ENCODE results near the gene SOD2.
"Not testable (repeated sequence)": the region's sequence is repeated elsewhere in the genome, so short reads cannot be mapped to it uniquely, and the experiment has no call there.

DNA sequence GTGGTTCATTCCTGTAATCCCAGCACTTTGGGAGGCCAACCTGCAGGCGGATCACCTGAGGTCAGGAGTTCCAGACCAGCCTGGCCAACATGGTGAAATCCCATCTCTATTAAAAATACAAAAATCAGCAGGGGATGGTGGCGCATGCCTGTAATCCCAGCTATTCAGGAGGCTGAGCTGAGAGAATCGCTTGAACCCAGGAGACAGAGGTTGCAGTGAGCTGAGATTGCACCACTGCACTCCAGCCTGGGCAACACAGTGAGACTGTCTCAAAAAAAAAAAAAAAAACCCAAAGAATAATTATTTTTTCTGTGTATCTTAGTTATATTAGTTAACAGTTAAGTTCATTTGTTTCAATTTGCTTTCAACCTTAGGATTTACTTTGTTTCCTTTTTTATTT, 32.2 kb upstream of the SOD2 start:
- TF ChIP-seq, protein P1, sequence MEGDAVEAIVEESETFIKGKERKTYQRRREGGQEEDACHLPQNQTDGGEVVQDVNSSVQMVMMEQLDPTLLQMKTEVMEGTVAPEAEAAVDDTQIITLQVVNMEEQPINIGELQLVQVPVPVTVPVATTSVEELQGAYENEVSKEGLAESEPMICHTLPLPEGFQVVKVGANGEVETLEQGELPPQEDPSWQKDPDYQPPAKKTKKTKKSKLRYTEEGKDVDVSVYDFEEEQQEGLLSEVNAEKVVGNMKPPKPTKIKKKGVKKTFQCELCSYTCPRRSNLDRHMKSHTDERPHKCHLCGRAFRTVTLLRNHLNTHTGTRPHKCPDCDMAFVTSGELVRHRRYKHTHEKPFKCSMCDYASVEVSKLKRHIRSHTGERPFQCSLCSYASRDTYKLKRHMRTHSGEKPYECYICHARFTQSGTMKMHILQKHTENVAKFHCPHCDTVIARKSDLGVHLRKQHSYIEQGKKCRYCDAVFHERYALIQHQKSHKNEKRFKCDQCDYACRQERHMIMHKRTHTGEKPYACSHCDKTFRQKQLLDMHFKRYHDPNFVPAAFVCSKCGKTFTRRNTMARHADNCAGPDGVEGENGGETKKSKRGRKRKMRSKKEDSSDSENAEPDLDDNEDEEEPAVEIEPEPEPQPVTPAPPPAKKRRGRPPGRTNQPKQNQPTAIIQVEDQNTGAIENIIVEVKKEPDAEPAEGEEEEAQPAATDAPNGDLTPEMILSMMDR (IDR thresholded peaks at IDR 0.05; ENCODE audit: borderline replicate concordance, extremely low read depth, low read length, poor library complexity, severe bottlenecking) = not testable (repeated sequence)
- TF ChIP-seq EZH2 (IDR thresholded peaks at IDR 0.05; ENCODE audit: borderline replicate concordance, low read depth, low read length, severe bottlenecking) = not testable (repeated sequence)
